Glomerular visceral epithelial cell (primary cell): ENCODE data around the gene TMTC2.

ENCODE experiments used
- DNase-seq: peaks from one replicate; pipeline ENCODE4 v3.0.0-alpha.2; 2016; ENCODE audit errors: extremely low spot score

TMTC2 gene

DNA sequence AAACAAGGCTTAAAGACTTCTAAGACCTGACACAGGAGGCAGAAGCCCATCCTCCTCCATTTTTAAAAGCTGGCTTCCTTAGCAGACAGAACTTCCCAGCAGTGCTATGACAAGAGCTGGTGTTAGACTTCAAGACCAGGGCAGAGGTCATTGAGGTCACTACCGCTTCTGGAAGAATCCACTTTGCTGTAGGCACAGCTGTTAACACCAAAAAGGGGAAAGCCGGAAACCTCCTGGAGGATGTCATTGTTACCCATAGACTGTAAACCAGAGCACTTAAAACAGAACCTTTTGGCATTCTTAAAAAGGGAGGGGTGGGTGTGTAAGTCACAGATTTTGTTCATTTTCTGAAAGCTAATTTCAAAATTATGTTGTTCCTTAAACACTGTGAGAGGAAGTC, 445.7 kb downstream of the TMTC2 start:
- DNase-seq = no peak

DNA sequence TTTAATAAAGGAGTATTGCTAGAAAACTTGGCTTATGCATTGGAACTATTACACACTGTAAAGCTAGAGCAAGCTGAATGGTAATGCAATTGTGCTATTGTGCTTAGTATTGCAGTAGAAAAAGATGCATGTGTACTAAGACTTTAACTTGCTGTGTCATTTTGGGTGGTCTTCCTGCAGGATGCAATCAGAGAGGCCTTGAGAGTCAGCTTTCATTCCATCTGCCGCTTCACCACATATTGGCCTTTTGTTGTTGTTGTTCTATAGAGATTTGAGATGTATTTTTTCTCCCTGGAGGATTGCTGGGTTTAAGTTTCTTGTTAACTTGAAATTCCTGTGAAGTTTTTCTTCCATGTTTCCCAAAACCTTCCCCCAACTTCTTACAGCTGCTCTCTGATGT, 449.7 kb downstream of the TMTC2 start:
- no peak for DNase-seq

DNA sequence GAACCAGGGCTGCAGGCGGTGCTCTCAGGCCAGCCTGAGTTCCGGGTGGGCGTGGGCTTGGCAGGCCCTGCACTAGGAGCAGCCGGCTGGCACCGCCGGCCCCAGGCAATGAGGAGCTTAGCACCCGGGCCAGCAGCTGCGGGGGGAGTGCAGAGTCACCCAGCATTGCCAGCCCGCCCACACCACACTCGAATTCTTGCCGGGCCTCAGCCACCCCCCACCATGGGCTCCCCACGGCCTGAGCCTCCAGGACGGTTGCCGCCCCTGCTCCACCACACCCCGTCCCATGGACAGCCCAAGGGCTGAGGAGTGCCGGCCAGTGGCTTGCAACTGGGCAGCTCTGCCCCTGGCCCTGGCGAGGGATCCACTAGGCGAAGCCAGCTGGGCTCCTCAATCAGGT, 453.4 kb downstream of the TMTC2 start:
- no peak for DNase-seq

DNA sequence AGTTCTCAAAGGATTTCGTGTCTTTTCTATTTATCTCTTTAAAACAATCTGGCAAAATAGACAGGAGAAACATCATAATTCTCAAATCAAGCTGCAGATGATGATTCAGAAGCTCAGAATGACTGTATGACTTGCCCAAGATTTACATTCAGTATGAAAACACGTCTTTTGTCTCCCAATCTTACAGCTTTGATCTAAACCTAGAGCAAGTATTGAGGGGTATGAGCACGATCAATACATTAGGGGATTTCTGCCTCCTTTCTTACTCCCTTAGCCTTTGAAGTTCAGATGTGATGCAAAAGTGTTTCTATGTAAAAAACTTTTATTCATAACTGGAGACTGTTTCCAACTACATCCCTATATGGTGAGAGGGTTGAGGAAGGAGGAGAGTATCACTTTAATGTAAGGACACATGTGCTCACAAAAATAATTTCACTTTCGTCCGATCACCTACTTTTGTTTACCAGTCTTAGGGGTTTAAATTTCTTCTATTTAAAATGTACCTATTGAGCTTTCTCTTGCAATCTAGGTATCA, 454.8 kb downstream of the TMTC2 start:
- no peak for DNase-seq

DNA sequence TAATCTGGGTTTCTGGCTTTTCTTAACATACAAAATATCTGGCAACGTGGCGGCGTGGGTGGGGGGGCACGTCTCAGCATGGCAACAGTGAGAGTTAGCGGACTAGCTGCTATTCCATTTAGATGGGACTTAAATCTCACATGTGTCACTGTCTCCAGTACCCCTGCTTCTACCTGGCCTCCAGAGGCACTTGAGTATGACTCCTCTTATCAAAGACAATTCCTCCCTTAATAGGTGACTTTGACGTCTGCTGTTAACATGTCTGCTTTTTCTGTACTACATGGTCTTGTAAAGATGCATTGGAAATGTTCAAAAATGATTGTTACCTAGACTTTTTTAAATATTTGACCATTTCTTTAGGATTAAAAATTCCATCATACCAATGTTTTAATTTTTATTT, 456.2 kb downstream of the TMTC2 start:
- no peak for DNase-seq

DNA sequence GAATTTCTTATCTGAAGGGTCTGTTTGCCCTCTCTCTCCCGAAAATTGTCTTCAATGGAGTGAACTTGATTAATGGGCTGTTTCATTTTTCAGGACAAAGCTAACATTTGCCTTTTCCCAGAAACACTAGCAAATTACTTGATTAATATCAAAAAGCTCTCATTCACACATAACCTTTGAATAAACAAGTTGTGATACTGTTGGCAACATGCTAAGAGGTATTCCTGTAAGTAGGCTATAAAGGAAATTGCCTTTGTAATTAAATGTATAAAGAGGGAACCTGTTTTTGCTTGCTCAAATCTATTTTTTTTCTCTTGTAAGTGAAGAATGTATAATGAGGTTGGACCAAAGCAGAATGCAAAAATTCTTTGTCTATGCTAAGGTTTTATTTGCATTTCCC, 457.2 kb downstream of the TMTC2 start:
- no peak for DNase-seq

DNA sequence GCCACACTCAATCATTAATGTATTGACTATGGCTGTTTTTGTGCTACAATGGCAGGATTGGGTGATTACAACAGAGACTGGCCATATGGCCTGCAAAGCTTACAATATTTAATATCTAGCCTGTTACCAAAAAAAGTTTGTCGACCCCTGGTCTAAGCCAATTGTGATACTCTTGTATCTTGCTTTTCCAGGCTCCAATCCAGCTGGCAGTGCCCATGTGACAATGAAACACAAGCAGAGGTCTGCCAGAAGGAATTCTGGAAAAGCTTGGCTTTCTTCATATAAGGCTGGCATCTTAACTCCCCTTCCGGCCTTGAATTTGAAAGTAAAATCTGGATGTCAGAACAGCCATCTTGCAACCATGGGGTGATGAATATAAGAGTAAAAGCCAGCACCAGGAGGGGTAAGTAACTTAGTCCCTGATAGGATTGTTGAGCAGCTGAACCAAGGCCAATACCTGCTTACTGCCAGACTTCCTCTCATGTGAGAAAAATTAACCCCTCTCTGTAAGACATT, 458.7 kb downstream of the TMTC2 start:
- DNase-seq = no peak

DNA sequence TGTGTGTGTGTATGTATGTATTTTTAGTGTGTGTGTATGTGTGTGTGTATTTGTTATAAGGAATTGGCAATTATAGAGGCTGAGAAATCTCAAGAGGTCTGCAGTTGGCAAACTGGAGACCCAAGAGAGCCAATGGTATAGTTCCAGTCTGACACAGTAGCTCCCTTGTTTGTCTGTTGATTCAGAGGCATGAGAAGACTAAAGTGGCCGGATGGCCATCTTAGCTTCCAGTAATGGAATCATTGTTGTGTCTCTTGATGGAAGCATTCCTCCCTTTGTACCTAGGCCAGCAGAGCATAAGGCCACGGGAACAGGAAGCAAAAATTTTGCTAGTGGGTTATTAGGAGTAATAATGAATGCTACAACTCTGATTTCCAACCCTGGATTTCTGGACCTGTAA, 460.6 kb downstream of the TMTC2 start:
- no peak for DNase-seq

DNA sequence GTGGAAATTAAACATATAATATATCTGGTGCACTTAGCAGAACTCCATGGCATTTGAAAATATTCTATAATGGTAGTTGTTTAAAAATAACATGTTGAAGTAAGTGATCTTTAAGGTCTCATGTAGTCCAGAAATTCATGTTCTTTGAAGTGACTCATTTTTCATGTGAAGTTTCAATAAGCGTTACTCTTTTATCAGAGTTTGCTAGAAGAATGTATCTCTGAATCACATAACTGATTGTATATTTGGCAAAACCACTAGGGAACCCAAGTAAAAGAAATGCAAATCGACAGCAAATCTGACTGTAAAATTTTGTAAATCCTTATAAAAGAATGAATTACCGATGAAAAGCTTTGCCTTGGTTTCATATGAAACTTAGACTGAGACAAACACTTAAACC, 463.3 kb downstream of the TMTC2 start:
- no peak for DNase-seq

DNA sequence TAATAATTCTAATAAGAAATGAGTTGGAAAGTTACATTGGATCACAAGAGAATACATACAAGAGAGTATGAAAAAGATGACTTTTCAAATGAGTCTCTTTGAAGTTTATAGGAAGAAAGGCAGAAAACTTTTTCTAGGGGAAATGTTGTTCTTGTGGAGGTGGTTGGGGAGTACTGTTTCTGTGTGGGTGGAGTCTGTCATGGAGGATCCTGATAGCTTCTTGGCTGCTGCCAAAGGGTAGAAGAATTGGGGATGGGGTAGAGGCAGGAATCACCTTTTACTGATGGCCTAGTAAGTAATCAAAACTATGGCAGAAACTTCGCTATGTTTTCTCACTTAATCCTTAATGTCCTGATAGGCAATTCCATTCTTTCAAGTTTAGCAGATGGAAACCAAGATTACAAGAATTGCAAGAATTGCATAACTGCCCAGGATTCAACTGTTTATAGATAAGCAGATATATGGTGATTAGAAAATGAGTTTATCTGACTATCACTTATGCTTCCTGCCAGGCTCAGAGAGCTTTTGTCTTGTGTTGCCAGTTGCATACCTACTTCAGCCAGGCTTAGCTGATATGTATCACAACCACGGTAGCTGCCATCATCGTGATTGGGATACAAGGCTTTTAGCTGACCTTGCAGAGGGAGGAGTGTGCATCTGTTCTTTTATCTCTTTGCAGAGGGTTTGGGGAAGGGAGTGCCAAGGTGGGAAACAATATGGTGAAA, 463.9 kb downstream of the TMTC2 start:
- no peak for DNase-seq

DNA sequence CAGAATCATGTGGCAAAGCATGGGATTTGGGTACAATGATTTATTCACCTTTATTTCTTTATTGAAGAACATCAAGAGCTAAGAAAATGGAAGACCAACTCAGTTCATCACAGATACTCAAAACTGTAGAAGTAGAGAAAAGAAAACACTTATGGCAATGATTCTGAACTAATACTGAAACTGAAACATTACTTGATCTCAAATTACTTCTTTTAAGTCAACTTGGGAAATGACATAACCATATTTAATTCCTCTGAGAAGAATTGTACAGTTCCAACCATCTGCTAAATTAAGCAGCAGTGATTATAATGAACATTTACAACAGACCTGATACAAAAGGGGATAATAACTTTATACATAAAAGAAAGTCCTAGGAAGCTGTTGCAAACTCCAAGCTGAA, 466.5 kb downstream of the TMTC2 start:
- no peak for DNase-seq

DNA sequence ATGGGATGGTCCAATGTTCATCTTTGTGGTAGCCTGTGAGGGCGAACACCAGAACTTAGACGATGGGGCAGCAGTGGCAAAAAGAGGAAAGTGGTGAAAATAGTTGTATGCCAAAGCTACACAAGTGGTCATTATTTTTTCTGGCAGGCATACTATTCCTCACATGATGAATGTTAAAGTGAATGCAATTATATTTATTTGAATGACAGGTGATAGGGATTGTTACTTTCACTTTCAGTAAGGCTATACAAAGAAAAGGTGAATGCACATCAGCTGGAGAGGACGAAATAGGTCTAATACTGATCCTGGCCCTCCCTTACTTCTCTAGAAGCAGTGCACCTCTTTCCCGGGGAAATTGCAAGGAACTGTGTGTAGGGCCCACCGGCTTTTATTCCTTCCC, 470.1 kb downstream of the TMTC2 start:
- DNase-seq = no peak

DNA sequence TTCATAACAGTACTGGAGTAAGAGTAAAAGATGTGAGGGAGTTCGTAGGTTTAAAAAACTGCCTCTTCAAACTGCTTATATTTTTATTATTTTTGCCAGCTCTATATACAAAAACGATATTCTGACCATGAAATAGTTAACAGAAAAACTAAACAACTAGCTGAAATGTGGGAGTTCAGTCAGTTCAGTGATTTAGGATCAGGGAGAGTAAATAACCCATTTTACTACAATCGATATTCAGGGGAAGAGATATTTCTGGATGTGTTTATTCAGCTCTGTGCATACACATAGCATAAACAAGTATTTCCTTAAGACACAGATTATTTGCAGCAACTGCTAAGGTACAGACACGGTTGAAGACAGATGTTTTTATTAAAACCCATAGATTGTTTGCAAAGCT, 470.9 kb downstream of the TMTC2 start:
- no peak for DNase-seq

DNA sequence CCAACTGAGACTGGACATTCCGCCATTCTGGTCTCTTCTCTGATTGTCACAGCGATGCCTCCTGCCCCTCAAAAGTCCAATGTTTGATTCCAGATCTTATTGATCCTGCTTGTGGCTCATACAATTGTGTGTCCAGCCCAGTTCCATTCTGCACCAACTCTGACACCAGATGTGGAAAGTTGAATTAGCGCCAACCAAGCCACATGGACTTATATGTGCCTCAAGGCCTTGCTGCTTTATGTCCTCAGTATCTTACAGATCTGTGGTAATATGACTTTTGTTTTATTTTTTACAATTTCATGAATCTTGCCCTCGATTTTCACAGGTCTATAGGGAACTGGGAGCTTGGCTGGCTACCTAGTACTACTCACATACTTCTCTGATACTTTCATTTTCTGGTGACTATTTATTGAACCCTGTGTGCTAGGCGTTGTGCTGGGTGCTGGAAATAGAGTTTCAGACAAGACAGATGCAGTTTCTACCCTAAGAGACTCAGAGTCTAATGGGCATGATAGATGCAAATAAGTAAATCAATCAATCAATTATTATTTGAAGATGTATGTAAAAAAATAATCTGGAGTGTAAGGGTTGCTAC, 472.0 kb downstream of the TMTC2 start:
- no peak for DNase-seq

DNA sequence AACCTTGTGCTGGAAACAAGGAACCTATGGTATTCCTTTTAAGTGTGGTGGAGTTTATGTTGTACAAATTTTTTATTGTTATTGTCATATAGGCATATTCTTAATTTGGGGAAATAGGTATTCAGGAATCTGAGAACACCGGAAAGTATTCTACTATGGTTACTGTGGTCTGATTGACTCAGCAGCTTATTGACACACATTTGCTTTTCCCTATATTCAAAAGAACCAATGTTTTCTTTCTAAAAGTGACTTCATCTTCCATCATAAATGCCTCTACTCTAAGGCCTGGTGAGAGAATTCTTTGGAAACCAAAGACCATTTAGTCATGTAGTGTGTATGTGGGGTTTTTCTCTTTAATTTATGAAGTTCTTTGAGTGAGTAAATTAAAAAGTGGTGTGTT, 474.8 kb downstream of the TMTC2 start:
- DNase-seq = peak; percentile 6

DNA sequence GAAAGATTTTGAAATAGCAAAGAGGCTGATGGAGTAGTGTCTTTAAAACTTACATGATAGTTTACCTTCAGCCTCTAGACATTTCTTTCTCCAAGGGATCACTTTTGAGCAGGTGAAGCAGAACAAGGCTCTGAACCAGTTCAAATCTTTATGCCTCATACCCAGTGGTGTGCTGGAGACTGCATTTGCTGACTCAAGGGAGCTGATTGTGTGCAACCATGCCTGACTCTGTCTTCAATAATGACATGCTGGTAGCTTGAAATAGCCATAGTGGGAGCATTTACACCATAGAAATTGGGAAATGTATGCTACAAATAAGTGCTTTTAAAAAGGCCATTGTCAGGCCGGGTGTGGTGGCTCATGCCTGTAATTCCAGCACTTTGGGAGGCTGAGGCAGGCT, 482.0 kb downstream of the TMTC2 start:
- peak; percentile 1 for DNase-seq

DNA sequence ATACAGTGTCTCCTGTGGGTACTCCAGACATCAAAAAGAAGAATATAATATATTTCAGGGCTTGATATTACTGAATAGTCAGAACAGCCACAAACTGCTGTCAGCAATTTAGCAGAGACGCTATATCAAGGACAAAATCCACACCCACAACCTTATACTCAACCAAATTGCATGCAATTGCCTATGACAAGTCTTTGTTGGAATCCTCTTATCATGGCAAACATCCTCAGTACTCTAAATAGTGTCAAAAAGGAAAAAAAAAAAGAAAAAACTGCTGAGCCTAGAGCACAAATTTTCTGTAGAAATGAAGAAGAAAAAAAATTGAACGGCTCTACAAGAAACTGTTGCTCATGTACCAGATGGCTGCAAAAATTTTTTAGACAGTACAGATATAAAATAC, 485.7 kb downstream of the TMTC2 start:
- no peak for DNase-seq

DNA sequence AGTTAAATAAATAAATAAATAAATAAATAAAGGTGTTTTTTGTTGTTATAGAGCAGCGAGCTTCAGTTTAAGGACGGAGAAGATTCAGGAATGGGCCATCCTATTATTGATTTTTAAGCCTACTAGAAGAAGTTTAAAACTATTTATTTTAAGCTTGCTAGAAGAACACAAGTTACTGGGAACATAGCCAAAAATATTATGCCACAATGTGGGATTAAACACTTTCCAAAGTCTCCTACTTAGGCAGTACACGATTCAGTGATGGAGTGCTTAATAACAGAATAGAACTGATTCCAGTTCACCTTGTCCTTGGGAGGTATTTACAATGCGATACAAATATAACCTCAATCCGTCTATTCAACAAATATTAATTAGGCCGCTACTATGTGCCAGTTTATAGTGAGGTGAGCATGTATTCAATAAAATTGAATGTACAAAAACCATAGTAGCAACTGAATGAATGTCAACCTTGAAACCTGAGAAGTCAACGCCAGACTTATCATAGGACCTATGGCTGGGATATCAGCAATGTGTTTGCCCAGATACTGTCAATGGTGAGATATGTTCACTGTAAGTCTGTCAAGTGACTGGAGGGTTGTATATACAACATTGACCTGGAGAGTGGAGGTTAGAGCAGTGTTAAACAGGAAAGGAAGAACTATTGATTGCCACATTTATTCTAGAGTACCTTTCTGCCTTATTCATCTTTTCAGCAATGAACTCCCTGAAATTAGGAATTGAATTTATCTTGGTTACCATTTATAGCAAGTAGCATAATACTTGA, 486.4 kb downstream of the TMTC2 start:
- DNase-seq = no peak

DNA sequence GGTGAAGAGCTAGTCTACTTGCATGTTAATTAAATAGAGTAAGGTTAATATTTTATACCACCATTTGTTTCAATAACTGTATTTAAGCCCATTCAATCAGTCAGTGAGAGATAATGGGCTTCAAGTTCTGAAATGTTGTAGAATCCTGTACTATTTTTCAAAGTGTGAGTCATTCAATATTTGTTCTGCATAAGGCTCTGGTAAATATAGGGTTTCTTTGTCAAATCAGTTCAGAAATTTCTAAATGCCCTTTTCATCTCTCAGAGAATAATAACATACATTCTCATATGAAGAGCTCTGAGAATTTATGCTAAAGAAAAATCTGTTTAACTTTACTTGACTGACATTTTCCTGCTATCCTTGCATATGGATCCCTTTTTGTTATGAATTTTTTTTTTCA, 493.3 kb downstream of the TMTC2 start:
- no peak for DNase-seq

DNA sequence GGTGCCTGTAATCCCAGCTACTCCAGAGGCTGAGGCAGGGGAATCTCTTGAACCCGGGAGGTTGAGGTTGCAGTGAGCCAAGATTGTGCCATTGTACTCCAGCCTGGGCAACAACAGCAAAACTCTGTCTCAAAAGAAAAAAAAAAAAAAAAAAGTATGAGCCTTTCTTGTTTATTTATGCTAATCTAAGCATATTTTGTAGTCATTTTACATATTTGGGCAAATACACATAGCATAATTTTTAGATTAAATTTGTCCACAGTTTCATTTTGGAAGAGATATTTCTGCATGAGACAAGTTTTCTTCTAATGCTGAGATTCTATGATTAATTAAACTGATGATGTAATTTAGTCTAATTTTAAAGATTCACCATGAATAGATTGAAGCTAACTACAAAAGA, 494.4 kb downstream of the TMTC2 start:
- no peak for DNase-seq

DNA sequence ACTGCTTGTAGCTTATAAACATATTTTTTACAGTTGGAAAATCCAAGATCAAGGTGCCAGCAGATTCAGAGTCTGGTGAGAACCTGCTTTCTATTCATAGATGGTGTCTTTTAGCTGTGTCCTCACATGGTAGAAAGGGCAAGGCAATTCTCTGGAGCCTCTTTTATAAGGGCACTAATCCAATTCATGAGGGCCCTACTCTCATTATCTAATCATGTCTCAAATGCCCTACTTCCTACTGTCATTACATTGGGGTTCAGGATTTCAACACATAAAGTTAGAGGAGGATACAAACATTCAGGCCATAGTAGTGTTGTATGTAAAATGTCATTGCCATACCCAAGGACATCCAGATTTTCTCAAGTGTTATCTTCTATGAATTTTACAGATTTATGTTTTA, 496.4 kb downstream of the TMTC2 start:
- DNase-seq = no peak
